GM12878 (cell line): Measurements from ENCODE around the gene CD48. TPM values are rescaled to one million over a fixed set of nuclear protein-coding genes. Genes with fewer than 3 reads are reported as not detected.

Source experiments
- ATAC-seq: fragments of 200-7000 bp; cut with Tn5 transposase; 3 replicates; pipeline ENCODE4 v1.9.1; 2020; ENCODE audit warnings: mild to moderate bottlenecking, moderate library complexity
- BruUV-seq: library from RNA; stranded (reverse); fragments of 400-500 nt; replicated peaks from 2 replicates; lab custom pipeline; 2021; lab: Mats Ljungman, UMichigan
- CTCF ChIA-PET: fragments of 300-600 bp; sonication (Branson Sonifier 250); formaldehyde crosslinking; extraction: SDS; loops from one replicate; lab custom pipeline; 2021; ENCODE audit warnings: inconsistent platforms; lab: Yijun Ruan, JAX
- POLR2A ChIA-PET: fragments of 350-600 bp; formaldehyde crosslinking; extraction: SDS; loops from one replicate; lab custom pipeline; 2021; ENCODE audit warnings: inconsistent platforms; lab: Charles Lee
- RAD21 ChIA-PET: fragments of 300-600 bp; sonication (Branson Sonifier 250); formaldehyde crosslinking; loops from one replicate; lab custom pipeline; 2023; ENCODE audit warnings: antibody characterized with exemption; ENCODE audit not compliant: unreplicated experiment; lab: Charles Lee
- SMC1A ChIA-PET: fragments of 300-600 bp; sonication (Branson Sonifier 250); formaldehyde crosslinking; loops from one replicate; lab custom pipeline; 2023; ENCODE audit not compliant: unreplicated experiment, uncharacterized antibody; lab: Charles Lee
- DNase-seq: peaks from one replicate; pipeline ENCODE4 v3.0.0-alpha.2; 2011; ENCODE audit warnings: low read depth, low spot score
- FAIRE-seq: peaks from 3 replicates; lab custom pipeline; 2011; peaks lifted over from hg19 to GRCh38; lab: Jason Lieb, UNC
- H2AFZ ChIP-seq: 2 replicates; pipeline ENCODE4 v1.6.0; 2011; ENCODE audit warnings: low read depth, low read length, control low read depth; ENCODE audit not compliant: control insufficient read depth
- H3K27ac ChIP-seq: 2 replicates; pipeline ENCODE4 v1.5.1; 2011; ENCODE audit warnings: control low read depth; ENCODE audit not compliant: control insufficient read depth, insufficient read depth
- H3K27me3 ChIP-seq, 2 experiments: replicated peaks in 1 of 2; 2 replicates each; pipeline versions ENCODE4 v1.6.0 to v1.6.1; 2011; ENCODE audit warnings: low read length in 1 of 2; ENCODE audit not compliant: control insufficient read depth in 2 of 2, insufficient read depth in 2 of 2
- H3K36me3 ChIP-seq, 2 experiments: 2 replicates each; pipeline ENCODE4 v1.5.1; 2011; ENCODE audit warnings: low read length in 1 of 2; ENCODE audit not compliant: control insufficient read depth in 2 of 2, insufficient read depth in 2 of 2
- H3K4me1 ChIP-seq: 2 replicates; pipeline ENCODE4 v1.6.1; 2011; ENCODE audit warnings: mild to moderate bottlenecking, low read length, moderate library complexity, mixed read lengths; ENCODE audit not compliant: control insufficient read depth, insufficient read depth
- H3K4me2 ChIP-seq: 2 replicates; pipeline ENCODE4 v1.6.0; 2011; ENCODE audit warnings: control low read depth; ENCODE audit not compliant: control insufficient read depth, insufficient read depth
- H3K4me3 ChIP-seq: fragments of 200-600 bp; sonication (generic); 2 replicates; pipeline ENCODE4 v1.5.1; 2016
- H3K79me2 ChIP-seq: 2 replicates; pipeline ENCODE4 v1.6.0; 2011; ENCODE audit warnings: low read length; ENCODE audit not compliant: control insufficient read depth, insufficient read depth
- H3K9ac ChIP-seq: 2 replicates; pipeline ENCODE4 v1.8.0; 2011; ENCODE audit warnings: low read length, control low read depth, mixed read lengths; ENCODE audit not compliant: control insufficient read depth, insufficient read depth
- H3K9me3 ChIP-seq: replicated peaks from 3 replicates; pipeline ENCODE4 v1.5.1; 2011; ENCODE audit warnings: mild to moderate bottlenecking, low read length; ENCODE audit not compliant: control insufficient read depth, insufficient read depth
- H4K20me1 ChIP-seq: 2 replicates; pipeline ENCODE4 v1.6.0; 2011; ENCODE audit not compliant: control insufficient read depth, insufficient read depth
- ASH2L ChIP-seq: fragments of 300-600, 200-600 bp; sonication (generic); IDR thresholded peaks from 2 replicates; pipeline ENCODE4 v1.6.1; 2017; ENCODE audit warnings: low read depth, mild to moderate bottlenecking, borderline replicate concordance
- BACH1 ChIP-seq: fragments of 450-650 bp; IDR thresholded peaks from 2 replicates; pipeline ENCODE4 v1.6.1; 2017; ENCODE audit warnings: mild to moderate bottlenecking, borderline replicate concordance
- BCL11A ChIP-seq: IDR thresholded peaks from 2 replicates; pipeline ENCODE4 v1.6.1; 2011; ENCODE audit warnings: low read depth, low read length
- CBFB ChIP-seq: IDR thresholded peaks from 2 replicates; pipeline ENCODE4 v1.6.1; 2016; ENCODE audit warnings: antibody characterized with exemption, low read depth
- CEBPB ChIP-seq, 2 experiments: fragments of 150-350 bp in 1 of 2; IDR thresholded peaks; 2 replicates each; pipeline ENCODE4 v1.6.1; 2012 to 2014; ENCODE audit warnings: low read depth in 2 of 2, low read length in 2 of 2, borderline replicate concordance in 1 of 2, inconsistent platforms in 1 of 2
- E2F8 ChIP-seq: fragments of 450-650 bp; IDR thresholded peaks from 2 replicates; pipeline ENCODE4 v1.6.1; 2018; ENCODE audit warnings: mild to moderate bottlenecking, low read depth, moderate library complexity; ENCODE audit not compliant: partially characterized antibody
- FOXM1 ChIP-seq: IDR thresholded peaks from 2 replicates; pipeline ENCODE4 v1.6.1; 2012; ENCODE audit warnings: low read depth, mild to moderate bottlenecking, inconsistent platforms, low read length, moderate library complexity
- NFYB ChIP-seq: IDR thresholded peaks from 2 replicates; pipeline ENCODE4 v1.6.1; 2011; ENCODE audit warnings: low read depth, mild to moderate bottlenecking, low read length, improper control_type of control experiment, moderate library complexity; ENCODE audit not compliant: insufficient read depth
- PKNOX1 ChIP-seq: fragments of 450-650 bp; IDR thresholded peaks from 2 replicates; pipeline ENCODE4 v1.6.1; 2016; ENCODE audit warnings: mild to moderate bottlenecking
- POLR2AphosphoS5 ChIP-seq: IDR thresholded peaks from 2 replicates; pipeline ENCODE4 v1.6.1; 2011; ENCODE audit warnings: mild to moderate bottlenecking, low read length, inconsistent platforms
- REST ChIP-seq: IDR thresholded peaks from 2 replicates; pipeline ENCODE4 v1.6.1; 2012; ENCODE audit warnings: mild to moderate bottlenecking, low read depth, low read length
- RUNX3 ChIP-seq: IDR thresholded peaks from 2 replicates; pipeline ENCODE4 v1.6.1; 2012; ENCODE audit warnings: low read length, inconsistent platforms
- YY1 ChIP-seq: IDR thresholded peaks from 2 replicates; pipeline ENCODE4 v1.6.1; 2011; ENCODE audit warnings: low read depth, mild to moderate bottlenecking, low read length
- WGBS: methylation state at CpG from one replicate; pipeline ENCODE4 v1.1.6; 2016; ENCODE audit warnings: low lambda C conversion rate; ENCODE audit not compliant: insufficient replicate concordance, insufficient coverage; ENCODE audit errors: missing lambda C conversion rate; 5-methylcytosine and 5-hydroxymethylcytosine counted together
- in situ Hi-C: fragments of 300-500 bp; cut with MboI; formaldehyde crosslinking; loops from 9 replicates; pipeline ENCODE4 v1.14.3; 2018; ENCODE audit warnings: mixed read lengths
- intact Hi-C: fragments of 100-400 bp; cut with micrococcal nuclease; formaldehyde crosslinking; loops from one replicate; pipeline ENCODE4 v1.14.2; 2022; ENCODE audit not compliant: unreplicated experiment
- polyA plus RNA-seq, 11 experiments: library from polyadenylated mRNA; depleted of rRNA in 4 of 11; unstranded in 6 of 11; stranded (reverse) in 5 of 11; fragments of >200 nt; fragmentation: Nextera tagmentation in 4 of 11; fragmentation: Illumina TruSeq in 1 of 11; extraction: Ambion mirVana in 4 of 11; extraction: Trizol in 1 of 11; gene quantifications; 1 replicate in 1 of 11; 2 replicates in 10 of 11; pipeline versions ENCODE4 v1.2.1 to v1.2.3, GENCODE V29; 2011 to 2016; ENCODE audit warnings: inconsistent platforms in 2 of 11, missing spikeins in 2 of 11, low read depth in 1 of 11
- total RNA-seq, 4 experiments: library from RNA; depleted of rRNA in 3 of 4; stranded (reverse); fragments of >200 nt in 3 of 4; fragmentation: Illumina TruSeq in 1 of 4; extraction: Trizol in 1 of 4; gene quantifications; 2 replicates each; pipeline versions ENCODE4 v1.2.1 to v1.2.3, GENCODE V29; 2013 to 2021

The CD48 gene
- total and polyA plus RNA-seq, 10 of the 15 experiments (the other 5 are each of a cell fraction or from before 2014, with no cell fraction given) = 302 to 1,315 (median 430) TPM

GRCh38 chr1:160726498-160727315 is 15.1 kb upstream of the CD48 start (continued):
- TF ChIP-seq CEBPB (IDR thresholded peaks at IDR 0.05; ENCODE audit: borderline replicate concordance in 1 of 2, low read depth in 2 of 2, low read length in 2 of 2) = no peak

- ChIA-PET POLR2A (interaction anchor here (1.0 to 7.5 kb wide), 9 partner anchors 13 to 53 kb away, joined by 3 to 73 read pairs (median 11); partner anchors contain the start of genes CD48 and SLAMF7), SMC1A (interaction anchor here (0.9 to 10.8 kb wide), 26 partner anchors 13 to 264 kb away, joined by 3 to 301 read pairs (median 5); partner anchors contain the start of genes CD48, ITLN2, LY9 and SLAMF7), CTCF (interaction anchor here (0.6 to 10.9 kb wide), 24 partner anchors 12 to 298 kb away, joined by 3 to 209 read pairs (median 9); partner anchors contain the start of genes CD48, ITLN2 and SLAMF7), RAD21 (interaction anchor here (0.8 to 8.5 kb wide), 28 partner anchors 11 to 227 kb away, joined by 3 to 137 read pairs (median 10); partner anchors contain the start of genes CD244, CD48, ITLN2 and SLAMF7)
- Histone ChIP-seq H3K9ac (no peak overlapping the region), H3K4me3 (no peak overlapping the region), H3K27me3 (no peaks in the 10 kb centered on the region), H3K36me3 (no peaks in the 10 kb centered on the region), H3K79me2 (no peaks in the 10 kb centered on the region; the same call in 1 of the 2 replicates), H2AFZ (peak overlapping the region; percentile 83), H3K27ac (peak overlapping the region; percentile 85), H3K4me1 (peaks cover 40% of the 10 kb centered on the region), H3K9me3 (no peaks in the 10 kb centered on the region; the same call in 2 of the 3 replicates), H3K4me2 (peak overlapping the region; percentile 17), H4K20me1 (no peaks in the 10 kb centered on the region)
- DNase-seq = no peak
- in situ Hi-C loops (loop anchor here (5.0 kb wide), 3 partner anchors 41 to 226 kb away; partner anchors contain the start of gene ITLN2), intact Hi-C loops (loop anchor here (1.0 kb wide), 5 partner anchors 14 to 225 kb away; no protein-coding TSS in a partner anchor)
- no peak for FAIRE-seq
- 0% methylated on average over 3 of the region's 3 CpGs for WGBS
- peak; percentile 81 for ATAC-seq
- TSS peak; percentile 74 for BruUV-seq
- TF ChIP-seq PKNOX1 (no peak), POLR2AphosphoS5 (peak; percentile 77), BCL11A (0 out of 2 replicates have a peak, but pooled peaks have one; percentile 8), REST (no peak), YY1 (peak; percentile 76), E2F8 (no peak), CBFB (0 out of 2 replicates have a peak, but pooled peaks have one; percentile 32), ASH2L (no peak), BACH1 (peak; percentile 99), NFYB (no peak), RUNX3 (peak; percentile 44), FOXM1 (no peak)
Measured at GRCh38 chr1:160726114-160726497, 14.5 kb upstream of the CD48 start.
